Measurements from ENCODE around the gene PKP3.
A peak's percentile ranks its signal among the peaks of the same experiment; 100 is the strongest.
"Not testable (repeated sequence)": the region's sequence is repeated elsewhere in the genome, so short reads cannot be mapped to it uniquely, and the experiment has no call there.

The PKP3 gene

DNA sequence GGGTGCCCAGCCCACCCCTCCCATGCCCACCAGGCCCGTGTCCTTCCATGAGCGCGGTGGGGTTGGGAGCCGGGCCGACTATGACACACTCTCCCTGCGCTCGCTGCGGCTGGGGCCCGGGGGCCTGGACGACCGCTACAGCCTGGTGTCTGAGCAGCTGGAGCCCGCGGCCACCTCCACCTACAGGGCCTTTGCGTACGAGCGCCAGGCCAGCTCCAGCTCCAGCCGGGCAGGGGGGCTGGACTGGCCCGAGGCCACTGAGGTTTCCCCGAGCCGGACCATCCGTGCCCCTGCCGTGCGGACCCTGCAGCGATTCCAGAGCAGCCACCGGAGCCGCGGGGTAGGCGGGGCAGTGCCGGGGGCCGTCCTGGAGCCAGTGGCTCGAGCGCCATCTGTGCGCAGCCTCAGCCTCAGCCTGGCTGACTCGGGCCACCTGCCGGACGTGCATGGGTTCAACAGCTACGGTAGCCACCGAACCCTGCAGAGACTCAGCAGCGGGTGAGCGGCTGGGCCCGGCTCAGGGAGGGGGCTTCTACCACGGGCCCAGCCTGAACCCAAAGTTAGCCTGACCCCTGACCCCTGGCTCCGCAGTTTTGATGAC, 3.0 kb downstream of the PKP3 start:
- peak; percentile 28 for DNase-seq

DNA sequence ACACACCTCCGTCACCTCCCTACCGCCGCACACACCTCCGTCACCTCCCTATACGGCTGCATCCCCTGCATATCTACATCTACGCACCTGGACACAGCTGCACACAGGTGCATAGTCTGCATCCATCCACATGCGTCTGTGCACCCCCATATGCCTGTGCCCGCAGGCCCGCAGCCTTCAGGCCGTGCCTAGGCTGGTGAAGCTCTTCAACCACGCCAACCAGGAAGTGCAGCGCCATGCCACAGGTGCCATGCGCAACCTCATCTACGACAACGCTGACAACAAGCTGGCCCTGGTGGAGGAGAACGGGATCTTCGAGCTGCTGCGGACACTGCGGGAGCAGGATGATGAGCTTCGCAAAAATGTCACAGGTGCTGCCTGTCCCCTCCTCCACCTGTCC, 4.8 kb downstream of the PKP3 start:
- DNase-seq = no peak

- DNase-seq = no peak
These were observed 5.8 kb downstream of the PKP3 start for GRCh38 chr11:399731-400211.

- no peak for DNase-seq
These were observed 6.3 kb downstream of the PKP3 start for GRCh38 chr11:400241-400689.

DNA sequence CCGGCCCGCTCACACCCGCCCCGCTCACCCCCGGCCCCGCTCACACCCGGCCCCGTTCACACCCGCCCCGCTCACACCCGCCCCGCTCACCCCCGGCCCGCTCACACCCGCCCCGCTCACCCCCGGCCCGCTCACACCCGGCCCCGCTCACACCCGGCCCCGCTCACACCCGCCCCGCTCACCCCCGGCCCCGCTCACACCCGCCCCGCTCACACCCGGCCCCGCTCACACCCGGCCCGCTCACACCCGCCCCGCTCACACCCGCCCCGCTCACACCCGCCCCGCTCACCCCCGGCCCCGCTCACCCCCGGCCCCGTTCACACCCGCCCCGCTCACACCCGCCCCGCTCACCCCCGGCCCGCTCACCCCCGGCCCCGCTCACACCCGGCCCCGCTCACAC, 7.2 kb downstream of the PKP3 start:
- DNase-seq = not testable (repeated sequence)

GRCh38 chr11:403021-403760, 9.2 kb downstream of the PKP3 start:
- no peak for DNase-seq

DNA sequence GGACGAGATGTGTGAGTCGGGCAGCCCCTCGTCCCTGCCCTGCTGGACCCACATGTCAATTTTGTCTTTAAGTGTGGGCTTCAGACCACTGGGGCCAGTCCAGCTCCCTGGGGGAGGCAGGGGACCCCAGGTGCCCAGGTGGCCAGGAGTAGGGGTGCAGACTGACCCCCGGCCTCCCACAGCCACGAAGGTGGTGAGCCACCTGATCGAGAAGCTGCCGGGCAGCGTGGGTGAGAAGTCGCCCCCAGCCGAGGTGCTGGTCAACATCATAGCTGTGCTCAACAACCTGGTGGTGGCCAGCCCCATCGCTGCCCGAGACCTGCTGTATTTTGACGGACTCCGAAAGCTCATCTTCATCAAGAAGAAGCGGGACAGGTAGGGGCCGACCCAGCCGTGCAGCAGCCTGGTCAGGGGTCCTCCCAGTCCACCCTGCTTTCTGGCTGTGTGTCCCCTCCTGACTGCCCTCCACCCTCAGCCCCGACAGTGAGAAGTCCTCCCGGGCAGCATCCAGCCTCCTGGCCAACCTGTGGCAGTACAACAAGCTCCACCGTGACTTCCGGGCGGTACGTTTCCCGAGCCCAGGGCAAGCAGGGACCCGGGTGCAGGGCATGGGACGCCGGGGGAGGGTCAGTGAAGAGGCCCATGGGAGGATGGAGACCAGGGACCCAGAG, 9.9 kb downstream of the PKP3 start:
- no peak for DNase-seq

DNA sequence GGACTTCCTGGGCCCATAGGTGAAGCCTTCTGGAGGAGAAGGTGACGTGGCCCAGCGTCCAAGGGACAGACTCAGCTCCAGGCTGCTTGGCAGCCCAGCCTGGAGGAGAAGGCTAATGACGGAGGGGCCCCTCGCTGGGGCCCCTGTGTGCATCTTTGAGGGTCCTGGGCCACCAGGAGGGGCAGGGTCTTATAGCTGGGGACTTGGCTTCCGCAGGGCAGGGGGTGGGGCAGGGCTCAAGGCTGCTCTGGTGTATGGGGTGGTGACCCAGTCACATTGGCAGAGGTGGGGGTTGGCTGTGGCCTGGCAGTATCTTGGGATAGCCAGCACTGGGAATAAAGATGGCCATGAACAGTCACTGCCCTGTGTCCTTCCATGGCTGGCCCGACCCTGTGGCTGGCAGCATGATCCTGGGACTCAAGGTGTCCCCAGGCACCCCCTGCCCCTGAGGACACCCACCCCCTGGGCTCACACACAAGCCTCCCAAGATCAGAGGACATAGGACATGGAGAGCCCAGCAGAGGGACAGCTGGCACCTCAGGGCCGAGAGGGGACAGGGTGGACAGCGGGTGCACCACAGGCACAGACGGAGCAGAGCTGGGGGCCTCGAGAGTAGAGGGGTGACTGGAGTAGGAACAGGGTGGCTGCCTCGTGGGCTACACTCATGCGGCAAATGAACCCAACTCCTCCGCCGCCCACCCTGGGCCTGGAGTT, 10.7 kb downstream of the PKP3 start:
- DNase-seq = no peak

GRCh38 chr11:405323-405953, 11.4 kb downstream of the PKP3 start:
- DNase-seq = no peak

DNA sequence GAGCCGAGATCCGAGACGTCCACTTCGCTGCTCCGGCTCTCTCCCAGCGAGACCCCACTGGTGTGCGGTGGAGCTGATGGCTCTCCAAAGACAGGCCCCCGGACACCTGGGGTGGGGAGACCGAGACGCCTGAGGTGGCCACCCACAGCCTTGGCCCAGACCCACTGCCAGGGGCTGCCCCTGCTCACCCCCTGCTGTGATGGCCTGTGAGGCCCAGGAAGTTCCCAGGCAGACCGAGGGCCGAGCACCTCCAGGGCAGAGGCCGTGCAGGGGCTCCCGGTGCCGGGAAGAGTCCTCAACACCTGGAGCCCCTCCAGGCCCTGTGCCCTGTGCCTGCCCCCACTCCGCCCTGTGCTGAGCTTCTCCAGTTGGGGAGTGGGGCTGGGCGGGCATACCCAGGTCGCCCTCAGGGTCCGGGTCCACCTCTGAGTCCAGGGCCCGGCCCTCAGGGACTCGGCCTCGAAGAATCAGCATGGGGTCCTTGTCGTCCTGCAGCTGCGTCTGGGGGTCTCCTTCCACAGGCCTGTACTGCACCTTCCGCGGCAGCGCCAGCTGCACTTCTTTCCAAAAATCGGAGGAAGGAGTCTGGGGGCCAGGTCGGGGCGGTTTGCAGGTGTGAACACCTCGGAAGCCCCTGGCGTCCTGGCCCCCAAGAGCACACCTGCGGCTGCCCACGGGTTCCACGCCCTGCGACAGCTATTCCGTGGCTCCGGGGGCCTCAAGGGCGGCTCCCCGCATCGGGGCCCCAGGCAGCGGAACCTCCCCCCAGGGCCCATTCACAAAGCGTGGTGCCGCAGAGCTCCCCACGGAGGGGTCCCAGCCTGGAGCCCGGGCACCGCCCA, 12.2 kb downstream of the PKP3 start:
- no peak for DNase-seq

GRCh38 chr11:406796-407650, 13.0 kb downstream of the PKP3 start:
- DNase-seq = no peak

GRCh38 chr11:407651-408123, 13.7 kb downstream of the PKP3 start:
- no peak for DNase-seq

GRCh38 chr11:408154-409007, 14.4 kb downstream of the PKP3 start:
- no peak for DNase-seq

DNA sequence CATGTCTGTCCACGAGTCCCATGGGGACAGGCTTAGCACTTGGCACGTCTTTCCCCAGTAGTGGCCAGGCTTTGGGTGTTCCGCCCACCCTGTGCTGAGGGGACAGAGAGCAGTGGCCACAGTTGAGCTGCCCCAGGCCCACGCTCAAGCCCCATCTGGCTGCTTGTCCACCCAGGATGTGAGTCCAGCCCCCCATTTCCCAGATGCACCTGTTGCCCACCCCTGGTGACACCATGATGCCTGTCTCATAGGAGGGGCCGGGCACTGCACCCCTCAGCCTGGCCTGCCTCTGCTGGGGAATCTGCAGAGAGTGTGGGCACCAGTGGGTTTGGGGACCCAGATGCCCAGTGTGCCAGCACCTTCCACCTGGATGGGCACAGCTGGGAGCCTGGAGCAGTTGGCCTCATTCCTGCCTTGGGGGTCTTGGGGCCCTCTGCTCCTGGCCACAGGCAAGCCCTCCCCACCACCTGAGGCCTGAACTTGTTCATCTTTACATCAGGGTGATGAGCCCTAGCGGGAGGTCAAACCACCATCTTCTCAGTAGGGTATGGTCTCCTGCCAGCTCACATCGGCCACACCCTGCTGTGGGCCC, 15.1 kb downstream of the PKP3 start:
- DNase-seq = no peak

DNA sequence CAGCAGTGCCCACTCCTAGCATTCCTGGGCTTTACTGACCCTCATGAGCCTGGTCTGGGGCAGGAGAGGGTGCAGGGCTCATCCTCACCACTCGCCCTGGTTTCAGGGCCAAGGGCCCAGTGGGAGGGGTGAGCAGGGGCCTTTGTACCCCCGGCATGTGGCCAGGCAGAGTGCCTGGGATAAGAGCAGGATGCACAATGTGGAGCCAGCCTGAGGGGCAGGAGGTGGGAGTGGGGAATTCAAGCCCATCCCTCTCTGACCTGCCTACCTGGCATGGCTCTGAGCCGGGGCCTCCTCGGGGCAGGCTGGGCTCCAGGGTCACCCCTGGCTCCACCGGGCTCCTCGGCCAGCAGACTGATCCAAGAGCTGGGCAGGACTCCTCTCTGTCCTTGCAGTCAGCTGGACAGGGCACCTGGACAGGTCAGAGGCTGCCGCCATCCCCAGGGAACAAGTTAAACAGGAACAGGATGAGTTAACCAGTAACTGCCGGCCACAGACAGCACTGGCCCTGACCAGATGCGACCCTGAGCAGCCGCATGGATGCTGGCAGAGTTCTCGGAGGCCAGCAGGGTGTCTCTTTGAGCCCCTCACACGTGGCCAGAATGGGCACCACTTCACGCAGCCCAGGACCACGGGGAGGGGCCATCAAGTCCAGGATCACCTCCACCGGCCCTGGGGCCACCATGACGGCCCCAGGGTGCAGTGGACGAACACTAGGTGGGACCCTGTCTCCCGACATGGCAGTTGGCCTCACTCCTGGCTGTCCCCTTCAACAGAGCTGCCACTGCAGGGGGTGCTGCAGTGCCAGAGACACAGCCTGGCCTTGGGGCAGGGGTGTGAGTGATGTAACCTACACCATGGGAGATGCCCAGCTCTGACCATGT, 15.8 kb downstream of the PKP3 start:
- DNase-seq = no peak

GRCh38 chr11:410711-411110, 16.7 kb downstream of the PKP3 start:
- not testable (repeated sequence) for DNase-seq

DNA sequence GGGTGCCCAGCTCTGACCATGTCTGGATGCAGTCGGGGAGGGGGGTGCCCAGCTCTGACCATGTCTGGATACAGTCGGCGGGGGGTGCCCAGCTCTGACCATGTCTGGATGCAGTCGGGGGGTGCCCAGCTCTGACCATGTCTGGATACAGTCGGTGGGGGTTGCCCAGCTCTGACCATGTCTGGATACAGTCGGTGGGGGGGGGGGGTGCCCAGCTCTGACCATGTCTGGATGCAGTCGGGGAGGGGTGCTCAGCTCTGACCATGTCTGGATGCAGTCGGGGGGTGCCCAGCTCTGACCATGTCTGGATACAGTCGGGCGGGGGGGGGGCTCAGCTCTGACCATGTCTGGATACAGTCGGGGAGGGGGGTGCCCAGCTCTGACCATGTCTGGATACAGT, 17.5 kb downstream of the PKP3 start:
- DNase-seq = not testable (repeated sequence)

- no peak for DNase-seq
These were observed 18.7 kb downstream of the PKP3 start for GRCh38 chr11:412641-413119.

Measured in NCI-H1092 treated with DMSO at 0.1 percent for 48 hours (cell line).